Activated CD8-positive, alpha-beta T cell treated with anti-CD3 and anti-CD28 coated beads for 36 hours (primary cell): ENCODE measurements around the gene CRTC1. TPM values are rescaled to one million over a fixed set of nuclear protein-coding genes. Genes with fewer than 3 reads are reported as not detected.

Experiments used
- ATAC-seq: fragments of 200-7000 bp; cut with Tn5 transposase; one replicate; pipeline ENCODE4 v1.10.0; 2021; ENCODE audit warnings: mild to moderate bottlenecking, moderate library complexity
- CTCF ChIA-PET: fragments of 350-600 bp; sonication (Branson Sonifier 250); formaldehyde crosslinking; loops from one replicate; lab custom pipeline; 2021; ENCODE audit warnings: antibody characterized with exemption; lab: Charles Lee
- POLR2A ChIA-PET: fragments of 350-600 bp; sonication (Branson Sonifier 250); formaldehyde crosslinking; loops from one replicate; lab custom pipeline; 2021; ENCODE audit warnings: antibody characterized with exemption; lab: Charles Lee
- DNase-seq: peaks from one replicate; pipeline ENCODE4 v3.0.0-alpha.2; 2020
- H3K27ac Mint-ChIP-seq: one replicate; pipeline ENCODE4 v1.8.0; 2021; ENCODE audit warnings: mild to moderate bottlenecking, mixed read lengths
- H3K27me3 Mint-ChIP-seq: one replicate; pipeline ENCODE4 v1.8.0; 2021; ENCODE audit warnings: mixed read lengths
- H3K36me3 Mint-ChIP-seq: one replicate; pipeline ENCODE4 v1.8.0; 2021; ENCODE audit warnings: low read depth, mixed read lengths
- H3K4me1 Mint-ChIP-seq: one replicate; pipeline ENCODE4 v1.8.0; 2021; ENCODE audit warnings: low read depth, mixed read lengths
- H3K4me3 Mint-ChIP-seq: one replicate; pipeline ENCODE4 v1.8.0; 2021; ENCODE audit warnings: mild to moderate bottlenecking, moderate library complexity, mixed read lengths
- H3K9me3 Mint-ChIP-seq: one replicate; pipeline ENCODE4 v1.8.0; 2021; ENCODE audit warnings: mixed read lengths
- intact Hi-C: fragments of 100-400 bp; cut with micrococcal nuclease; formaldehyde crosslinking; loops from one replicate; pipeline ENCODE4 v1.10.0; 2022
- total RNA-seq, 2 experiments: library from RNA; stranded (reverse); gene quantifications; one replicate each; pipeline ENCODE4 v1.2.3, GENCODE V29; 2021
- TF ChIP-seq, protein P1 (sequence below): fragments of 200-600 bp; IDR thresholded peaks from one replicate; pipeline ENCODE4 v1.8.0; 2022; ENCODE audit warnings: antibody characterized with exemption, mild to moderate bottlenecking

The CRTC1 gene
- total RNA-seq, 2 experiments from 2014 or later: 4.4 to 4.5 TPM

GRCh38 chr19:18750295-18750970 is 67.0 kb downstream of the CRTC1 start:
- POLR2A ChIA-PET: interaction anchor here (0.7 kb wide), 1 partner anchor 21 kb away, joined by 3 read pairs; no protein-coding TSS in a partner anchor
- Mint-ChIP-seq H3K4me3 (no peak overlapping the region), H3K9me3 (no peaks in the 10 kb centered on the region), H3K27ac (no peak overlapping the region), H3K36me3 (peaks cover 5% of the 10 kb centered on the region), H3K27me3 (no peaks in the 10 kb centered on the region), H3K4me1 (no peaks in the 10 kb centered on the region)
- DNase-seq (no peak), ATAC-seq (no peak)
- CTCF ChIA-PET: no interaction called here
- intact Hi-C loops: no loop called here
- TF ChIP-seq, protein P1, sequence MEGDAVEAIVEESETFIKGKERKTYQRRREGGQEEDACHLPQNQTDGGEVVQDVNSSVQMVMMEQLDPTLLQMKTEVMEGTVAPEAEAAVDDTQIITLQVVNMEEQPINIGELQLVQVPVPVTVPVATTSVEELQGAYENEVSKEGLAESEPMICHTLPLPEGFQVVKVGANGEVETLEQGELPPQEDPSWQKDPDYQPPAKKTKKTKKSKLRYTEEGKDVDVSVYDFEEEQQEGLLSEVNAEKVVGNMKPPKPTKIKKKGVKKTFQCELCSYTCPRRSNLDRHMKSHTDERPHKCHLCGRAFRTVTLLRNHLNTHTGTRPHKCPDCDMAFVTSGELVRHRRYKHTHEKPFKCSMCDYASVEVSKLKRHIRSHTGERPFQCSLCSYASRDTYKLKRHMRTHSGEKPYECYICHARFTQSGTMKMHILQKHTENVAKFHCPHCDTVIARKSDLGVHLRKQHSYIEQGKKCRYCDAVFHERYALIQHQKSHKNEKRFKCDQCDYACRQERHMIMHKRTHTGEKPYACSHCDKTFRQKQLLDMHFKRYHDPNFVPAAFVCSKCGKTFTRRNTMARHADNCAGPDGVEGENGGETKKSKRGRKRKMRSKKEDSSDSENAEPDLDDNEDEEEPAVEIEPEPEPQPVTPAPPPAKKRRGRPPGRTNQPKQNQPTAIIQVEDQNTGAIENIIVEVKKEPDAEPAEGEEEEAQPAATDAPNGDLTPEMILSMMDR: no peak

- H3K27me3 Mint-ChIP-seq: no peaks in the 10 kb centered on the region
- TF ChIP-seq, protein P1: no peak
- no peaks in the 10 kb centered on the region for H3K4me1 Mint-ChIP-seq
- no peak overlapping the region for H3K4me3 Mint-ChIP-seq
- H3K27ac Mint-ChIP-seq: no peak overlapping the region
- no peaks in the 10 kb centered on the region for H3K9me3 Mint-ChIP-seq
- ATAC-seq (no peak), DNase-seq (no peak)
- ChIA-PET POLR2A (interaction anchor here (1.2 kb wide), 1 partner anchor 10 kb away, joined by 4 read pairs; no protein-coding TSS in a partner anchor), CTCF (no interaction called here)
- intact Hi-C loops: no loop called here
- peaks cover 5% of the 10 kb centered on the region for H3K36me3 Mint-ChIP-seq
Measured at GRCh38 chr19:18751571-18751970, 68.1 kb downstream of the CRTC1 start.

- Mint-ChIP-seq H3K36me3 (peaks cover 5% of the 10 kb centered on the region), H3K27ac (no peak overlapping the region), H3K9me3 (no peaks in the 10 kb centered on the region), H3K4me1 (no peaks in the 10 kb centered on the region), H3K4me3 (no peak overlapping the region), H3K27me3 (no peaks in the 10 kb centered on the region)
- no peak for ATAC-seq
- intact Hi-C loops: no loop called here
- DNase-seq: no peak
- TF ChIP-seq, protein P1: no peak
- CTCF ChIA-PET: no interaction called here
- POLR2A ChIA-PET: no interaction called here
Measured at GRCh38 chr19:18754501-18754900, 71.0 kb downstream of the CRTC1 start.

DNA sequence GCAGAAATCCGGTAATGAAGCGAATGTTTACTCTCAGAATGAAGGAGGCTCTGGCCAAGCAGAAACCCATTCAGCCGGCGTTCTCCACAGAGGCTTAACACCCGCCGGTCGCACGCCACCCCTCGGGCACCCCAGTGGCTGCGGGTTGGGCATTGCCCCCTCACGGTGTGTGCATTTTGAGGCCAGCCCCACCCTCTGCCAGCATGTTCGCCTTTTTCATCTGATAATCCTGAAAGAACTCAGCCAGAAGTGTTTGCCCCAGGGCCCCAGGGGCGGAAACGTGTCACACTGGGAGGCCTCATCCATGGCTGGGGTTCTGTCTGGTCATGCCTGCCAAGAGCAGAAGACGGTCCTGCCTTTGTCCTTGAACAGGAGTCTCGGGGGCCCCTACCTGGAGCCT is 73.4 kb downstream of the CRTC1 start:
- Mint-ChIP-seq H3K36me3 (peaks cover 5% of the 10 kb centered on the region), H3K27me3 (no peaks in the 10 kb centered on the region), H3K4me1 (no peaks in the 10 kb centered on the region), H3K27ac (no peak overlapping the region), H3K9me3 (no peaks in the 10 kb centered on the region), H3K4me3 (no peak overlapping the region)
- no peak for DNase-seq
- ATAC-seq: no peak
- TF ChIP-seq, protein P1: no peak
- ChIA-PET CTCF (no interaction called here), POLR2A (no interaction called here)
- intact Hi-C loops: no loop called here

GRCh38 chr19:18759304-18759994 is 76.0 kb downstream of the CRTC1 start:
- no peak overlapping the region for H3K27ac Mint-ChIP-seq
- no peaks in the 10 kb centered on the region for H3K9me3 Mint-ChIP-seq
- H3K27me3 Mint-ChIP-seq: no peaks in the 10 kb centered on the region
- no peaks in the 10 kb centered on the region for H3K4me1 Mint-ChIP-seq
- CTCF ChIA-PET: no interaction called here
- intact Hi-C loops: no loop called here
- POLR2A ChIA-PET: interaction anchor here (0.6 kb wide), 1 partner anchor 432 kb away, joined by 3 read pairs; no protein-coding TSS in a partner anchor
- no peak for ATAC-seq
- no peak for DNase-seq
- H3K4me3 Mint-ChIP-seq: no peak overlapping the region
- TF ChIP-seq, protein P1: no peak
- no peaks in the 10 kb centered on the region for H3K36me3 Mint-ChIP-seq
